Activated effector memory CD4-positive, alpha-beta T cell treated with Interleukin-2 at 50 U/mL for 16 hours (primary cell): ENCODE data around the gene ARFGEF3.
"Not testable (repeated sequence)": the region's sequence is repeated elsewhere in the genome, so short reads cannot be mapped to it uniquely, and the experiment has no call there.

ENCODE experiments used
- DNase-seq: peaks from one replicate; pipeline ENCODE4 v3.0.0-alpha.2; 2020

ARFGEF3 gene

GRCh38 chr6:138275976-138276375 is 114.2 kb downstream of the ARFGEF3 start:
- DNase-seq = no peak

- no peak for DNase-seq
Observed at GRCh38 chr6:138277835-138278234, 116.1 kb downstream of the ARFGEF3 start.

- no peak for DNase-seq
Observed at GRCh38 chr6:138278326-138278725, 116.6 kb downstream of the ARFGEF3 start.

GRCh38 chr6:138285800-138286199 is 124.1 kb downstream of the ARFGEF3 start:
- no peak for DNase-seq

GRCh38 chr6:138286698-138287097 is 125.0 kb downstream of the ARFGEF3 start:
- no peak for DNase-seq

GRCh38 chr6:138287144-138287955 is 125.6 kb downstream of the ARFGEF3 start:
- peak; percentile 16 for DNase-seq

- DNase-seq = not testable (repeated sequence)
Observed at GRCh38 chr6:138288428-138289085, 126.8 kb downstream of the ARFGEF3 start.

- DNase-seq = no peak
Observed at GRCh38 chr6:138289739-138290138, 128.0 kb downstream of the ARFGEF3 start.

- no peak for DNase-seq
Observed at GRCh38 chr6:138290423-138290962, 128.8 kb downstream of the ARFGEF3 start.

- no peak for DNase-seq
Observed at GRCh38 chr6:138291036-138291848, 129.5 kb downstream of the ARFGEF3 start.

- DNase-seq = no peak
Observed at GRCh38 chr6:138291849-138292181, 130.1 kb downstream of the ARFGEF3 start.

- DNase-seq = no peak
Observed at GRCh38 chr6:138292482-138292881, 130.7 kb downstream of the ARFGEF3 start.

GRCh38 chr6:138293428-138294395 is 132.0 kb downstream of the ARFGEF3 start:
- no peak for DNase-seq

GRCh38 chr6:138296381-138296780 is 134.6 kb downstream of the ARFGEF3 start:
- no peak for DNase-seq

GRCh38 chr6:138296786-138297185 is 135.0 kb downstream of the ARFGEF3 start:
- no peak for DNase-seq

GRCh38 chr6:138297761-138298298 is 136.1 kb downstream of the ARFGEF3 start:
- DNase-seq = no peak

- no peak for DNase-seq
Observed at GRCh38 chr6:138300469-138300868, 138.7 kb downstream of the ARFGEF3 start.

GRCh38 chr6:138302554-138302953 is 140.8 kb downstream of the ARFGEF3 start:
- no peak for DNase-seq

- DNase-seq = no peak
Observed at GRCh38 chr6:138307352-138307751, 145.6 kb downstream of the ARFGEF3 start.

GRCh38 chr6:138307816-138308730 is 146.3 kb downstream of the ARFGEF3 start:
- no peak for DNase-seq

GRCh38 chr6:138308731-138309110 is 147.0 kb downstream of the ARFGEF3 start:
- no peak for DNase-seq
